PFSK-1 (cell line): ENCODE measurements around the gene MINDY1.

Experiments used
- FOXP2 ChIP-seq: optimal IDR thresholded peaks from 2 replicates; pipeline ENCODE3; 2011; ENCODE audit warnings: borderline replicate concordance, control low read depth, inconsistent platforms; ENCODE audit not compliant: insufficient read depth; ENCODE audit errors: extremely low read length, extremely low read depth
- POLR2AphosphoS5 ChIP-seq: IDR thresholded peaks from 2 replicates; pipeline ENCODE4 v1.6.1; 2012; ENCODE audit warnings: low read depth, mild to moderate bottlenecking, control low read depth, low read length, moderate library complexity
- REST ChIP-seq, 2 experiments: IDR thresholded peaks; 2 replicates each; pipeline versions ENCODE4 v1.6.1 to v1.8.0; 2011 to 2012; ENCODE audit warnings: low read depth in 2 of 2, low read length in 2 of 2, control low read depth in 1 of 2, inconsistent platforms in 1 of 2, mild to moderate bottlenecking in 1 of 2, moderate library complexity in 1 of 2; ENCODE audit not compliant: insufficient read depth in 1 of 2
- SIN3A ChIP-seq: IDR thresholded peaks from 2 replicates; pipeline ENCODE4 v1.6.1; 2012; ENCODE audit warnings: mild to moderate bottlenecking, low read length, moderate library complexity, borderline replicate concordance; ENCODE audit not compliant: insufficient read depth
- TAF1 ChIP-seq: IDR thresholded peaks from 2 replicates; pipeline ENCODE4 v1.6.1; 2012; ENCODE audit warnings: low read length, control low read depth, borderline replicate concordance; ENCODE audit not compliant: insufficient read depth

Gene MINDY1

GRCh38 chr1:150971583-150972416 lies 34.9 kb downstream of the MINDY1 start:
- TF ChIP-seq FOXP2 (no peak), POLR2AphosphoS5 (no peak), SIN3A (no peak), TAF1 (no peak), REST (IDR thresholded peaks at IDR 0.05; ENCODE audit: insufficient read depth in 1 of 2, low read depth in 2 of 2, low read length in 2 of 2) (no peak)

- TF ChIP-seq SIN3A = no peak
- TF ChIP-seq POLR2AphosphoS5 = 0 out of 2 replicates have a peak, but pooled peaks have one; percentile 22
These were observed 35.7 kb downstream of the MINDY1 start for GRCh38 chr1:150970808-150971582.

- TF ChIP-seq FOXP2 = no peak
- no peak for TF ChIP-seq SIN3A
- no peak for TF ChIP-seq TAF1
- no peak; the same call in 1 of the 2 replicates for TF ChIP-seq POLR2AphosphoS5
These were observed 37.1 kb downstream of the MINDY1 start for GRCh38 chr1:150969626-150970025.

DNA sequence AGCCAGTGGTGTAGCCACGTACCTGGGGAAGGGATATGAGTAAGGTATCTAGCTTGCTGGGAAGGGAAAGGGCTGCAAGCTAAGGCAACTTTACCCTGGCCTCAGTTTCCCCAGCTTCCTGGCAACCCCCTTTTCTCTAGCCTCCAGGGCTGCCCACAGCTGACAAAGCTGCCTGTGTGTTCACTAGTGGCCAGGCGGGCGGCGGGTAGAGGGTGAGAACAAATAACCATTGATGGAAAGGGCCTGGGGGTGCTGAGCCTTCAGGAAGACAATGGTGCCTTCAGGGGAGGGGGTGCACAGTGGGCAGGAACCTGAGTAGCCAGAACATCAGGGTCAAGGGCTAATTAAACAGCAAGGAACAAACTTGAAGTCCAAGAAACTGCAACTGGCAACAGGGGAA lies 38.2 kb downstream of the MINDY1 start:
- TF ChIP-seq TAF1 (no peak), REST (IDR thresholded peaks at IDR 0.05; ENCODE audit: insufficient read depth in 1 of 2, low read depth in 2 of 2, low read length in 2 of 2) (no peak), SIN3A (no peak), FOXP2 (no peak), POLR2AphosphoS5 (no peak)

GRCh38 chr1:150967936-150968335 lies 38.8 kb downstream of the MINDY1 start:
- no peak for TF ChIP-seq REST (IDR thresholded peaks at IDR 0.05; ENCODE audit: insufficient read depth in 1 of 2, low read depth in 2 of 2, low read length in 2 of 2)
- no peak for TF ChIP-seq SIN3A

DNA sequence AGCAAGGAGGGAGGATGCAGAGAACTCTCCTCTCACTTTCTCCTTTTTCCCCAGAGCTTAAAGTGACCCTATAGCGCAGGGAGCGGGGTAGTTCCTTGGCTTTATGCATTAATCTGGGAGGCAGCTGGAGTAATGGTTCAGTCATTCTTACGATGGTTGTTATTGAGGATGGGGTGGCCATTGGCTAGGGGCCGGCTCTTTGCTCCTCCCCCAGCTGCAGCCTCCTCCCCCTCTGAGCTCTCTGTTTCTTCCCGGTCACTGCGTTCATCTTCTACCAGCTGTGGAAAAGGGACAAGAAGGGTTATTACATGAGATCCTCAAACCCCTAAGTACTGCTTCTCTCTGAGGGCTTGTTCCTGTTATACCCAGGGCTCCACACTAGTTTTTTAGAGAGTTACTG lies 40.7 kb downstream of the MINDY1 start:
- TF ChIP-seq REST (IDR thresholded peaks at IDR 0.05; ENCODE audit: insufficient read depth in 1 of 2, low read depth in 2 of 2, low read length in 2 of 2) (no peak), FOXP2 (no peak), TAF1 (no peak), POLR2AphosphoS5 (no peak; the same call in 1 of the 2 replicates), SIN3A (no peak)
